Mesenchymal stem cell (in vitro differentiated cells and primary cell): ENCODE results near the gene METAP1D.
"Not testable (repeated sequence)": the region's sequence is repeated elsewhere in the genome, so short reads cannot be mapped to it uniquely, and the experiment has no call there.

Experiments used
- DNase-seq: peaks from one replicate; pipeline ENCODE4 v3.0.0-alpha.2; 2013
- H2AFZ ChIP-seq: one replicate; pipeline ENCODE4 v1.6.1; 2013; ENCODE audit warnings: low read depth, mild to moderate bottlenecking, control low read depth, inconsistent platforms, low read length, moderate library complexity
- H2AK5ac ChIP-seq: 2 replicates; pipeline ENCODE4 v1.6.1; 2013; ENCODE audit warnings: low read length, moderate library complexity, mild to moderate bottlenecking, inconsistent platforms; ENCODE audit not compliant: severe bottlenecking
- H2BK120ac ChIP-seq: one replicate; pipeline ENCODE4 v1.6.1; 2013; ENCODE audit warnings: low read depth, mild to moderate bottlenecking, inconsistent platforms, low read length, moderate library complexity
- H2BK12ac ChIP-seq, 2 experiments: one replicate each; pipeline ENCODE4 v1.6.1; 2013; ENCODE audit warnings: inconsistent platforms in 2 of 2, low read length in 2 of 2, mild to moderate bottlenecking in 2 of 2, moderate library complexity in 2 of 2, control low read depth in 1 of 2
- H2BK15ac ChIP-seq: one replicate; pipeline ENCODE4 v1.6.1; 2013; ENCODE audit warnings: mild to moderate bottlenecking, low read depth, inconsistent platforms; ENCODE audit not compliant: poor library complexity, severe bottlenecking
- H2BK5ac ChIP-seq: 2 replicates; pipeline ENCODE4 v1.6.1; 2013; ENCODE audit warnings: low read depth, mild to moderate bottlenecking, low read length, control low read depth, inconsistent platforms; ENCODE audit not compliant: poor library complexity, severe bottlenecking
- H3K14ac ChIP-seq, 2 experiments: one replicate each; pipeline ENCODE4 v1.6.1; 2013; ENCODE audit warnings: inconsistent platforms in 2 of 2, low read length in 2 of 2, control low read depth in 1 of 2, mild to moderate bottlenecking in 1 of 2, moderate library complexity in 1 of 2
- H3K18ac ChIP-seq, 2 experiments: one replicate each; pipeline ENCODE4 v1.6.1; 2013; ENCODE audit warnings: inconsistent platforms in 2 of 2, low read length in 2 of 2, control low read depth in 1 of 2, low read depth in 1 of 2, mild to moderate bottlenecking in 1 of 2
- H3K23ac ChIP-seq, 2 experiments: one replicate each; pipeline ENCODE4 v1.6.1; 2013; ENCODE audit warnings: inconsistent platforms in 2 of 2, low read length in 2 of 2, mild to moderate bottlenecking in 2 of 2, moderate library complexity in 2 of 2, control low read depth in 1 of 2
- H3K27ac ChIP-seq: 2 replicates; pipeline ENCODE4 v1.5.1; 2013; ENCODE audit warnings: mild to moderate bottlenecking, moderate library complexity, low read length, control low read depth, inconsistent platforms; ENCODE audit not compliant: poor library complexity, severe bottlenecking
- H3K27me3 ChIP-seq, 2 experiments: 2 replicates each; pipeline versions ENCODE4 v1.6.1 to v1.7.0; 2013; ENCODE audit warnings: low read length in 2 of 2, mild to moderate bottlenecking in 2 of 2, moderate library complexity in 2 of 2, control low read depth in 1 of 2, inconsistent platforms in 1 of 2; ENCODE audit not compliant: control insufficient read depth in 1 of 2, insufficient read depth in 1 of 2
- H3K36me3 ChIP-seq, 2 experiments: 2 replicates each; pipeline versions ENCODE4 v1.6.1 to v1.7.0; 2013; ENCODE audit warnings: low read length in 2 of 2, control low read depth in 1 of 2, inconsistent platforms in 1 of 2, low read depth in 1 of 2, mild to moderate bottlenecking in 1 of 2; ENCODE audit not compliant: insufficient read depth in 2 of 2, control insufficient read depth in 1 of 2
- H3K4ac ChIP-seq, 2 experiments: one replicate each; pipeline ENCODE4 v1.6.1; 2013; ENCODE audit warnings: inconsistent platforms in 2 of 2, low read length in 2 of 2, mild to moderate bottlenecking in 2 of 2, moderate library complexity in 2 of 2, control low read depth in 1 of 2, low read depth in 1 of 2
- H3K4me1 ChIP-seq: 2 replicates; pipeline ENCODE4 v1.6.1; 2013; ENCODE audit warnings: low read depth, low read length, control low read depth; ENCODE audit not compliant: control insufficient read depth, insufficient read depth
- H3K4me2 ChIP-seq: 2 replicates; pipeline ENCODE4 v1.6.1; 2013; ENCODE audit warnings: low read length, mild to moderate bottlenecking, inconsistent platforms; ENCODE audit not compliant: poor library complexity, severe bottlenecking
- H3K4me3 ChIP-seq, 2 experiments: 2 replicates each; pipeline versions ENCODE4 v1.5.1 to v1.7.0; 2013; ENCODE audit warnings: low read length in 2 of 2, mild to moderate bottlenecking in 2 of 2, control low read depth in 1 of 2, low read depth in 1 of 2; ENCODE audit not compliant: insufficient read depth in 1 of 2
- H3K79me1 ChIP-seq: replicated peaks from 2 replicates; pipeline ENCODE4 v1.6.1; 2013; ENCODE audit warnings: mild to moderate bottlenecking, control low read depth, low read length, inconsistent platforms; ENCODE audit not compliant: poor library complexity, severe bottlenecking
- H3K9ac ChIP-seq: 2 replicates; pipeline ENCODE4 v1.7.0; 2013; ENCODE audit warnings: mild to moderate bottlenecking, low read length, moderate library complexity
- H3K9me3 ChIP-seq: 2 replicates; pipeline ENCODE4 v1.7.0; 2013; ENCODE audit warnings: mild to moderate bottlenecking, low read length; ENCODE audit not compliant: control insufficient read depth
- H4K8ac ChIP-seq: one replicate; pipeline ENCODE4 v1.6.1; 2013; ENCODE audit warnings: inconsistent platforms, mild to moderate bottlenecking, low read length, moderate library complexity
- H4K91ac ChIP-seq: one replicate; pipeline ENCODE4 v1.6.1; 2013; ENCODE audit warnings: mild to moderate bottlenecking, low read length, inconsistent platforms
- WGBS: methylation state at CpG from one replicate; pipeline ENCODE4 v1.1.7; 2013; ENCODE audit warnings: mixed read lengths; 5-methylcytosine and 5-hydroxymethylcytosine counted together

The METAP1D gene

GRCh38 chr2:172109988-172110811 is 110.4 kb downstream of the METAP1D start:
- no peak overlapping the region for H3K23ac ChIP-seq
- 57% methylated on average over 28 of the region's 31 CpGs for WGBS
- DNase-seq, result no peak
- H3K36me3 ChIP-seq, result no peaks in the 10 kb centered on the region
- H3K18ac ChIP-seq, result no peak overlapping the region
- H3K14ac ChIP-seq, result no peak overlapping the region
- H4K8ac ChIP-seq, result no peak overlapping the region
- no peak overlapping the region for H2BK12ac ChIP-seq
- H2BK5ac ChIP-seq, result no peak overlapping the region
- no peaks in the 10 kb centered on the region for H3K79me1 ChIP-seq
- H3K4me3 ChIP-seq, result no peak overlapping the region
- no peak overlapping the region for H2BK15ac ChIP-seq
- no peak overlapping the region for H3K4ac ChIP-seq
- H3K9me3 ChIP-seq, result no peaks in the 10 kb centered on the region
- H2BK120ac ChIP-seq, result no peak overlapping the region
- no peak overlapping the region for H2AFZ ChIP-seq
- peaks cover 36 to 44% of the 10 kb centered on the region in 2 experiments for H3K27me3 ChIP-seq
- no peak overlapping the region for H3K4me2 ChIP-seq
- no peak overlapping the region for H4K91ac ChIP-seq
- peaks cover 17% of the 10 kb centered on the region for H3K4me1 ChIP-seq
- no peak overlapping the region for H3K9ac ChIP-seq
- H3K27ac ChIP-seq, result no peak overlapping the region
- no peak overlapping the region for H2AK5ac ChIP-seq

- H3K79me1 ChIP-seq, result no peaks in the 10 kb centered on the region
- no peak overlapping the region for H3K4ac ChIP-seq
- no peak overlapping the region for H4K91ac ChIP-seq
- no peak overlapping the region for H3K9ac ChIP-seq
- no peak overlapping the region for H2BK5ac ChIP-seq
- H3K4me2 ChIP-seq, result no peak overlapping the region
- no peaks in the 10 kb centered on the region for H3K36me3 ChIP-seq
- no peak overlapping the region for H2AK5ac ChIP-seq
- no peaks in the 10 kb centered on the region for H3K4me1 ChIP-seq
- WGBS, result 17% methylated on average over 1 of the region's 2 CpGs
- no peak overlapping the region for H3K4me3 ChIP-seq
- no peaks in the 10 kb centered on the region for H3K9me3 ChIP-seq
- no peak overlapping the region for H3K18ac ChIP-seq
- peaks cover 2 to 11% of the 10 kb centered on the region in 2 experiments for H3K27me3 ChIP-seq
- H4K8ac ChIP-seq, result no peak overlapping the region
- H2BK15ac ChIP-seq, result no peak overlapping the region
- DNase-seq, result peak; percentile 53
- no peak overlapping the region for H2AFZ ChIP-seq
- no peak overlapping the region for H2BK12ac ChIP-seq
- H3K23ac ChIP-seq, result no peak overlapping the region
- no peak overlapping the region for H2BK120ac ChIP-seq
- H3K14ac ChIP-seq, result no peak overlapping the region
- no peak overlapping the region for H3K27ac ChIP-seq
Observed at GRCh38 chr2:172113617-172114016, 113.9 kb downstream of the METAP1D start.

DNA sequence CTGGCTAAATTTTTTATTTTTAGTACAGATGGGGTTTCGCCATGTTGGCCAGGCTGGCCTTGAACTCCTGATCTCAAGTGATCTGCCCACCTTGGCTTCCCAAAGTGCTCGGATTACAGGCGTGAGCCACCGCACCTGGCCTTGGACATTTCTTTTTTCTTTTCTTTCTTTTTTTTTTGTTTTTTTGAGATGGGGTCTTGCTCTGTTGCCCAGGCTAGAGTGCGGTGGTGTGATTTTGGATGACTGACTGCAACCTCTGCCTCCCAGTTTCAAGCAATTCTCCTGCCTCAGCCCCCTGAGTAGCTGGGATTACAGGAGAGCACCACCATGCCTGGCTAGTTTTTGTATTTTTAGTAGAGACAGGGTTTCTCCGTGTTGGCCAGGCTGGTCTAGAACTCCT is 114.4 kb downstream of the METAP1D start:
- not testable (repeated sequence) for H3K79me1 ChIP-seq, H2BK5ac ChIP-seq, H3K23ac ChIP-seq, H3K9ac ChIP-seq, H3K18ac ChIP-seq, H2BK120ac ChIP-seq, H3K27me3 ChIP-seq, H4K8ac ChIP-seq, H2AK5ac ChIP-seq, H3K27ac ChIP-seq, H2AFZ ChIP-seq, DNase-seq, H3K9me3 ChIP-seq, H3K4me3 ChIP-seq, H4K91ac ChIP-seq, H2BK15ac ChIP-seq, H2BK12ac ChIP-seq, H3K4ac ChIP-seq, H3K4me2 ChIP-seq, H3K14ac ChIP-seq, H3K4me1 ChIP-seq, H3K36me3 ChIP-seq
- 93% methylated on average over 4 of the region's 6 CpGs for WGBS

- H2BK15ac ChIP-seq, result no peak overlapping the region
- 89% methylated on average over 3 of the region's 3 CpGs for WGBS
Observed at GRCh38 chr2:172114579-172114978, 114.8 kb downstream of the METAP1D start.

More at GRCh38 chr2:172114579-172114978, 114.8 kb downstream of the METAP1D start:
- DNase-seq, result no peak
- no peak overlapping the region for H2BK12ac ChIP-seq
- H3K4me1 ChIP-seq, result no peaks in the 10 kb centered on the region
- H3K36me3 ChIP-seq, result no peaks in the 10 kb centered on the region
- no peak overlapping the region for H3K23ac ChIP-seq
- H2AK5ac ChIP-seq, result no peak overlapping the region
- no peaks in the 10 kb centered on the region for H3K9me3 ChIP-seq
- no peak overlapping the region for H3K9ac ChIP-seq
- H3K4me2 ChIP-seq, result no peak overlapping the region
- peaks cover 0 to 6% of the 10 kb centered on the region in 2 experiments for H3K27me3 ChIP-seq
- H2AFZ ChIP-seq, result no peak overlapping the region
- H4K91ac ChIP-seq, result no peak overlapping the region
- H2BK120ac ChIP-seq, result no peak overlapping the region
- no peak overlapping the region for H2BK5ac ChIP-seq
- H4K8ac ChIP-seq, result no peak overlapping the region
- H3K79me1 ChIP-seq, result no peaks in the 10 kb centered on the region
- no peak overlapping the region for H3K18ac ChIP-seq
- no peak overlapping the region for H3K27ac ChIP-seq
- H3K14ac ChIP-seq, result no peak overlapping the region
- no peak overlapping the region for H3K4me3 ChIP-seq
- no peak overlapping the region for H3K4ac ChIP-seq
